IPS-11a (cell line): Measurements from ENCODE around the gene TXNRD2.
"Not testable (repeated sequence)": the region's sequence is repeated elsewhere in the genome, so short reads cannot be mapped to it uniquely, and the experiment has no call there.

Source experiments
- H3K4me3 ChIP-seq: one replicate; pipeline ENCODE4 v1.5.1; 2013; ENCODE audit warnings: low read depth, low read length, control low read depth

Gene TXNRD2

DNA sequence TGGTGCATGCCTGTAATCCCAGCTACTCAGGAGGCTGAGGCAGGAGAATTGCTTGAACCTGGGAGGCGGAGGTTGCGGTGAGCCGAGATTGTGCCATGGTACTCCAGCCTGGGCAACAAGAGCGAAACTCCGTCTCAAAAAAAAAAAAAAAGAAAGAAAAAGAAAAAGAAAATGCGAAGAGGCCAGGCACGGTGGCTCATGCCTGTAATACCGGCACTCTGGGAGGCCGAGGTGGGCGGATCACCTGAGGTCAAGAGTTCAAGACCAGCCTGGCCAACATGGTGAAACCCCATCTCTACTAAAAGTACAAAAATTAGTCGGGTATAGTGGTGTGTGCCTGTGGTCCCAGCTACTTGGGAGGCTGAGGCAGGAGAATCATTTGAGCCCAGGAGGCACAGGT lies 15.6 kb downstream of the TXNRD2 start:
- H3K4me3 ChIP-seq = not testable (repeated sequence)

DNA sequence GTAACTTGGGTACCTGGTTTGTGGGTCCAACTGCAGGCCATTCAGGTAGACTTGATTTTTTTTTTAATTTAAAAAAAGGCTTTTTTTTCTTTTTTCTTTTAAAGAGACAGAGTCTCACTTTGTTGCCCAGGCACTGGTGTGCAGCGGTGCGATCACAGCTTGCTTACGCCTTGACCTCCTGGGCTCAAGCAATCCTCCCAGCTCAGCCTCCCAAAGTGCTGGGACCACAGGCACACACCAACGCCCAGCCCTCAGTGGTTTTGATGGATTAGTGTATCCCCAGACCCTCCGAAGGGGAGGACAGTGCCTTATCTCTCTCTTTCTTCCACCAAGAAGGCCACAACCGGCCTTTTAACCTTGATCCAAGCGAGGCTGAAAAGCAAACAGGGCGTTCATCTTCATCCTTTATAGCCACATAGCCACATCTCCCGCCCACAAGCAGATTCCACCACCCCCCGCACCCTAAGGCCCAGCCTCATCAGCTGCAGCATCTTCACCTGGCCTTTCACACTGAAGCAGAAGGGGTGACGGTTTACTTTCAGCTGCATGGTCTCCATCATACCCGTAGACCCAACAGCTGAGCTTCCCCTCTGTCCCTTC lies 17.6 kb downstream of the TXNRD2 start:
- no peak overlapping the region for H3K4me3 ChIP-seq

DNA sequence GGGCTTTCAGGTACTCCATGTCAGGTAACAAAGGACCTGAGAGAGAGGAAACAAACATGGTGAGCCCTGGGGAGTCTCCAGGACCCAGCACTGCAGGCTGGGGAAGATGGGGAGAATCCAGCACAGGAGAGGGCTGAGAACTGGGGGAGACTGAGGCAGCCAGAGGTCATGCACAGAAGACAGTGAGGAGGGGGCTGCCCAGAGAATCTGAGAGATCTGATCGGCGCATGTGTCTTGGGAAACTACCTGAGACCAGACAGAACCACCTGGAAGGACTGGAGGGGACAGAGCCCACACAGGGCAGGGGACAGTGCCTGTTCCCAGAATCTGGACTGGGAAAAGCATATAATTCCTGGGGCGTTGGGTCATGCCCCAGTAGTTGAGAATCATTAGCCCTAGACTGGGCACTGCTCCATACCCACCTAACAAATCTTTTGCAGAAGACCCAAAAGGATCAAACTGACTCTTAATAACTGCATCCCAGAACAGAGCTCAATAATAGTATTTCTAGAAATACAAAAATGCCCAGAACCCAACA lies 20.0 kb downstream of the TXNRD2 start:
- H3K4me3 ChIP-seq = no peak overlapping the region

DNA sequence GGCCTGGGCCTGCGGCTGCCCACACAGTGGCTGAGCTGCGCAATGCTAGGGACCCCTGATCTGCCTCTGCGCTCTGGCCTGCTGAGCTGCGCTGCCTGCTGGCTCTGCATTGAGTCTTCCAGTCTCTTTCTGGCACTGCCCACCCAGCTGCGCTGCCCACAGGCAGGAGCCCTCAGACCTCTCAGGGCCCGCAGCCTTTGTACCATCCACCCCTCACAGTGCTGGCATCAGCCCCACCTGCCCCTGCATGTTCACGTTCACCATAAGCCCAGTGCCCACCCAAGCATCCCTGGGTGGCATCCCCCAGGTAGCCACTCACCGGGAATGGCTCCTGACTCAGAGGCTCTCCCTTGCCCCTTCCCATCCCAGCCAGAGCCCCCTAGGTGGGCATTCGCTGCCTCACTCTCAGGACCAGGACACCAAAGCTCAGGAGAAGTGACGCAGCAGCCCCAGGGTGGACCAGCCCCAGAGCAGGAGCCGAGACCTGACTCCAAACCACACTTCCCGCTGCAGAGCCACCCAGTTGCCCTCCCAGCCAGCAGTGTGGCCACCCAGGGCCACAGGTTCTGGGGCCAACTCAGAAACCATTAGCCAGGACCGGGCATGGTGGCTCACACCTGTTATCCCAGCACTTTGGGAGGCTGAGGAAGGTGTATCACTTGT lies 21.8 kb downstream of the TXNRD2 start:
- H3K4me3 ChIP-seq = no peak overlapping the region

GRCh38 chr22:19918332-19919106 lies 23.1 kb downstream of the TXNRD2 start:
- no peak overlapping the region for H3K4me3 ChIP-seq

DNA sequence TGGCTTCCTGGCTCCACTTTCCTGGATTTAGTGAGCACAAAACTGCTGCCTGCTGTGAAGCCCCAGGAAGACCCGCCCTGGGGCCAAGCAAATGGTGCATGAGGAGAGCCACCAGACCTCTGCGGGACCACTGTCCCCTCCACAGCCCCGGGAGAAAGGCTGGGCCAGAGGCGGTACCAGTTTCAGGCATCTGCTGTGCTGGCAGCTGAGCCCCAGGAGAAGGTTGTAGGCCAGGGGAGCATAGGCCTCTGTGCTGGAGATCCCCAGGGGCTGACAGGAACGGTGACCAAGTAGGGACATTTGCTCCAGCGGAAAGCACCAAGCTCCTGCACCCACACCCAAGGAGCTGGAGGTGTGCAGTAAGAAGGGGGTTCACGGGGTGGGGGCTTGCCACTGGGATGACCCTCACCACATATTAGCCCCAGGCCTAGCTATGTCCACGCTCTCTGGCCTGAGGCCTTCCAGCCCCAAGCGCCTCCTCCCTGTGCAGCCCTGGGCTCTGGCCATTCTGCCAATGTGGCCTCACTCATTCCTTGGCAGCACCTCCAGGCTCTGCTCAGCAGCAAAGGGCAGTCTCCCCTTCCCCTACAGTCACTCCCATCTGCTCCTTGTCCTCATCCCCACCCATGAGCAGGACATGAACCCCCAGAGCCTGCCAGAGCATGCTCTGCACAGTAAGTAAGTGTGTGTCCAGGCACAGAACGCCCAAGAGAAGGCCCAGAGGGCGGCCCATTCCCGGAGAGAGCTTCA lies 24.1 kb downstream of the TXNRD2 start:
- no peak overlapping the region for H3K4me3 ChIP-seq

DNA sequence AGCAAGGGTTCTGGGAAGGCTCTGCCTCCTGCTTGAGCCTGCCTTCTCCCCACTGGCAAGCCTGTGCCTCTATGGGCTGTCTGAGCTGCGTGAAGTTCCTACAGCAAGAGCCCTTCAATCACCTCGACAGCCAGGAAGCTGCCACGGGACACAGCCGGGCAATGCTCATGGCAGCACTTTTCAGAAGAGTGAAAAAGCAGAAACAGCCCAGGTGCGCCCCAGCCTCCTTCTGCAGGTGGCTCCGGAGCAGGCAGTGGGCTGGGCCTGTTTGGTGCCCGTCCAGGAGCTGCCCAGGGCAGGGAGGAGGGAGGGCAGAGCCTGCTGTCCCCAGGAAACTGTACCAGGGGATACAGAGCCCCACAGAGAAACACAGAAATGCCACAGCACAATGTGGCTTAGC lies 24.7 kb downstream of the TXNRD2 start:
- H3K4me3 ChIP-seq = no peak overlapping the region

- H3K4me3 ChIP-seq = no peak overlapping the region
Observed at GRCh38 chr22:19916006-19916405, 25.6 kb downstream of the TXNRD2 start.

GRCh38 chr22:19915287-19915954 lies 26.2 kb downstream of the TXNRD2 start:
- no peak overlapping the region for H3K4me3 ChIP-seq

DNA sequence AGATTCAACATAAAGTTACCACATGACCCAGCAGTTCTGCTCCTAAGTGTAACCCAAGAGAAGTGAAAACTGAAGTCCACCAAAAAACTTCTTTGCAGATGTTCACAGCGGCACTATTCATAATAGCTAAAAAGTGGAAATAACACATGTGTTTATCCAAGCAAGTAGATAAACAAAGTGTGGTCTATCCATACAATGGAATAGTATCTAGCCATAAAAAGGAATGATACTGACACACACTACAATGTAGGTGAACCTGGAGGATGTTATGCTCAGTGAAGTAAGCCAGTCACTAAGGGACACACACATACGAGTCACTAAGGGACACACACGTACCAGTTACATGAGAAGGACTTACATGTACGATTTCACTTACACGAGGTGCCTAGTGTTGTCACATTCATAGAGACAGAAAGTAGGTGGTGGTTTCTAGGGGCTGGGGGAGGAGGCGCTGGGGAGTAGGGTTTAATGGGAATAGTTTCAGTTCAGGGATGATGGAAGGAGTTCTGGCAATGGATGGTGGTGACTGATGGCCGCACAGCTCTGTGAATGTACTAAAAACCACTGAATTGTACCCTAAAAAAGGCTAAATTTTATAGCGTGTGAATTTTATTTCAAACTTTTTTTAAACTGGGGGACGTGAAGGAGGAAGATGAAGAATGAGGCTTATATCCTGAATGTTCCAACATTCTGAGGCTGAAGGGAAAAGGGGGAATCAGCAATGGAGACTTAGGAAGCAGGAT lies 27.2 kb downstream of the TXNRD2 start:
- no peak overlapping the region for H3K4me3 ChIP-seq

GRCh38 chr22:19913337-19913936 lies 28.2 kb downstream of the TXNRD2 start:
- no peak overlapping the region for H3K4me3 ChIP-seq

DNA sequence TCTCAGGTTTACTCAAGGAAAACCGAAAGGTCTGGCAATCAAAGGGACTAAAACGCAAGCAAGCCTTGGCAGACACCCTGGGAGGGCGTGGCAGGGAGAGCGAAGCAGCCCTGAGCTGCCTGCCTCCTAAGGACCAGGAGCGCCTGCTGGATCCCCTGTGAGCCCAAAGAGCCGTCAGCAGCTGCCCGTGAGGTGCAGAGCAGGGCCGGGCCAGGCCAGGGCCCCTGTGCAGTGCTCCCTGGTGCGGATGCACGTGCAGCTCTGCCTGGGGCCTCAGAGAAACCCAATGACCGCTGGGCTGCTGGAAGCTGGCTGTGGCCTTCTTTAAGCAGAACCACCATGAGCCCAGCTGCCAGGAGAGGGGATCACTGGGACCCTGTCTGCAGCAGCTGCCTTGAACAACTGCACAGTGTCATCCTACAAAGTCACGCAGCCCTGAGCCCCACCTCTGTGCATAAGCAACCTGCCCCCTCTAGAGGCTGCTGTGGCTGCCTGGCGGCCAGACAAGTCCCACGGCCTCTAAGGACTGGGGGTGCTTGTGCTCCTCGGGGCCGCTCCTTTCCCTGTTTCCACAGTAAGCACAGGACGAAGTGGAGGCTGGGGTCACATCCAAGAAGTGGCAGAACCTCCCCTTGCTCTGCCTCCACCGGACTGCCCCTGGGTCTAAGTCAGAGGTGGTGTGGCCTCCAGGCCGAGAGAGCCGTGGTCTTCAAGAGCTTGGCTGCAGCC lies 29.2 kb downstream of the TXNRD2 start:
- H3K4me3 ChIP-seq = no peak overlapping the region

- no peak overlapping the region for H3K4me3 ChIP-seq
Observed at GRCh38 chr22:19911540-19912270, 29.9 kb downstream of the TXNRD2 start.

- H3K4me3 ChIP-seq = no peak overlapping the region
Observed at GRCh38 chr22:19910180-19910744, 31.4 kb downstream of the TXNRD2 start.

DNA sequence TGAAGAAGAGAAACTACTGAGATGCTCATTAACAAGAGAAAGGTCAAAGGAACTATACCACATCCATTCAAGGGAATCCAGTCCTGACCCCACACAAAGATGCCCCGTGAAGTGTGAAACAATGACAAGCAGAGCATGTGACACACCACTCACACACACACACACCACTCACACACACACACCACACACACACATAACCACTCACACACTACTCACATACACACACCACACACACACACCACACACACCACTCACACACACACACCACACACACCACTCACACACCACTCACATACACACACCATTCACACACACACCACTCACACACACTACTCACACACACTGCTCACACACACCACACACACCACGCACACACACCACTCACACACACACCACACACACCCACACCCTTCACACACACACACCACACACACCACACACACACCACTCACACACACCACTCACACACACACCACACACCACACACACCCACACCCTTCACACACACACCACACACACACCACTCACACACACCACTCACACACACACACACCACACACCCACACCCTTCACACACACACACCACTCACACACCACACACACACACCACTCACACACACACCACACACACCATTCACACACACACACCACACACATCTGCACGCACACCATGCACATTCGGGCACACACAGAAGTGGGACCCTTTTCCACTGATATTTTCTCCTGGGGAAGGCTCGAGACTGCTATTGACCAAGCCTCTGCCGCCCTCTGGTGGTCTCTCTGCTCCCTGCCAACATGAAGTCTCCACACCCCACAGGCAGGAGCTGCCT lies 32.1 kb downstream of the TXNRD2 start:
- H3K4me3 ChIP-seq = no peak overlapping the region

DNA sequence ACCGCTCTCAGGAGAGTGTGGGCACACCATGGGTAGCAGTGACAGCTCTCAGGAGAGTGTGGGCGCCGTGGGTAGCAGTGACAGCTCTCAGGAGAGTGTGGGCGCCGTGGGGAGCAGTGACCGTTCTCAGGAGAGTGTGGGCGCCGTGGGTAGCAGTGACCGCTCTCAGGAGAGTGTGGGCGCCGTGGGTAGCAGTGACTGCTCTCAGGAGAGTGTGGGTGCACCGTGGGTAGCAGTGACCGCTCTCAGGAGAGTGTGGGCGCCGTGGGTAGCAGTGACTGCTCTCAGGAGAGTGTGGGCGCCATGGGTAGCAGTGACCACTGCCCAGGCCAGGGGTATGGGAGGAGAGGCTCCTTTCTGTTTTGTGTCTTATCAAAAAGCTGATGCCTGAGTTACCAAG lies 33.7 kb downstream of the TXNRD2 start:
- not testable (repeated sequence) for H3K4me3 ChIP-seq

DNA sequence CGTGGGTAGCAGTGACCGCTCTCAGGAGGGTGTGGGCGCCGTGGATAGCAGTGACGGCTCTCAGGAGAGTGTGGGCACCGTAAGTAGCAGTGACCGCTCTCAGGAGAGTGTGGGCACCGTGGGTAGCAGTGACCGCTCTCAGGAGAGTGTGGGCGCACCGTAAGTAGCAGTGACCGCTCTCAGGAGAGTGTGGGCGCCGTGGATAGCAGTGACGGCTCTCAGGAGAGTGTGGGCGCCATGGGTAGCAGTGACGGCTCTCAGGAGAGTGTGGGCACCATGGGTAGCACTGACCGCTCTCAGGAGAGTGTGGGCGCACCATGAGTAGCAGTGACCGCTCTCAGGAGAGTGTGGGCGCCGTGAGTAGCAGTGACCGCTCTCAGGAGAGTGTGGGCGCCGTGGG lies 34.8 kb downstream of the TXNRD2 start:
- H3K4me3 ChIP-seq = not testable (repeated sequence)
